Smooth muscle cell (in vitro differentiated cells): Measurements from ENCODE around the gene RPRML. TPM values are rescaled to one million over a fixed set of nuclear protein-coding genes. Genes with fewer than 3 reads are reported as not detected.
"Not testable (repeated sequence)": the region's sequence is repeated elsewhere in the genome, so short reads cannot be mapped to it uniquely, and the experiment has no call there.

Experiments
- DNase-seq: peaks from one replicate; lab custom pipeline; 2025; ENCODE audit not compliant: unreplicated experiment; lab: John Stamatoyannopoulos, UW
- H2AFZ ChIP-seq: fragments of 200-600 bp; sonication (generic); 2 replicates; pipeline ENCODE4 v1.6.0; 2016; ENCODE audit warnings: antibody characterized with exemption, low read depth, mild to moderate bottlenecking
- H3F3A ChIP-seq: fragments of 200-600 bp; sonication (generic); 2 replicates; pipeline ENCODE4 v1.6.0; 2017; ENCODE audit warnings: antibody characterized with exemption, low read depth
- H3K27ac ChIP-seq: fragments of 200-600 bp; sonication (generic); 2 replicates; pipeline ENCODE4 v1.5.1; 2016; ENCODE audit warnings: low read depth, mild to moderate bottlenecking
- H3K27me3 ChIP-seq: fragments of 200-600 bp; sonication (generic); 2 replicates; pipeline ENCODE4 v1.6.1; 2016; ENCODE audit warnings: low read depth, mild to moderate bottlenecking
- H3K36me3 ChIP-seq: fragments of 200-600 bp; sonication (generic); 2 replicates; pipeline ENCODE4 v1.5.1; 2016; ENCODE audit warnings: low read depth
- H3K4me1 ChIP-seq: fragments of 200-600 bp; sonication (generic); 2 replicates; pipeline ENCODE4 v1.5.1; 2016; ENCODE audit warnings: low read depth
- H3K4me2 ChIP-seq: fragments of 200-600 bp; sonication (generic); 2 replicates; pipeline ENCODE4 v1.6.0; 2016; ENCODE audit warnings: mild to moderate bottlenecking
- H3K4me3 ChIP-seq: fragments of 200-600 bp; sonication (generic); 2 replicates; pipeline ENCODE4 v1.5.1; 2016; ENCODE audit warnings: mild to moderate bottlenecking
- H3K79me2 ChIP-seq: fragments of 200-600 bp; sonication (generic); 2 replicates; pipeline ENCODE4 v1.6.0; 2016; ENCODE audit warnings: low read depth, mild to moderate bottlenecking
- H3K9ac ChIP-seq: fragments of 200-600 bp; sonication (generic); 2 replicates; pipeline ENCODE4 v1.6.0; 2016; ENCODE audit warnings: low read depth
- H3K9me3 ChIP-seq: fragments of 200-600 bp; sonication (generic); replicated peaks from 2 replicates; pipeline ENCODE4 v1.5.1; 2016; ENCODE audit warnings: low read depth
- H4K20me1 ChIP-seq: fragments of 200-600 bp; sonication (generic); 2 replicates; pipeline ENCODE4 v1.6.0; 2016; ENCODE audit warnings: low read depth
- CTCF ChIP-seq: fragments of 200-600 bp; sonication (generic); IDR thresholded peaks from 2 replicates; pipeline ENCODE4 v1.5.1; 2017; ENCODE audit warnings: borderline replicate concordance, mild to moderate bottlenecking, antibody characterized with exemption; ENCODE audit not compliant: insufficient read depth, poor library complexity, severe bottlenecking
- WGBS: methylation state at CpG from one replicate; pipeline ENCODE4 v1.1.7; 2016; ENCODE audit warnings: low lambda C conversion rate; 5-methylcytosine and 5-hydroxymethylcytosine counted together
- polyA plus RNA-seq: library from polyadenylated mRNA; unstranded; fragments of >200 nt; fragmentation: Nextera tagmentation; extraction: Ambion mirVana; gene quantifications from 2 replicates; pipeline ENCODE4 v1.2.1, GENCODE V29; 2016
- total RNA-seq: library from RNA; depleted of rRNA; stranded (reverse); fragments of >200 nt; gene quantifications from 2 replicates; pipeline ENCODE4 v1.2.3, GENCODE V29; 2014

RPRML gene
- total and polyA plus RNA-seq, 2 experiments from 2014 or later, result not detected

- DNase-seq, result no peak
- no peaks in the 10 kb centered on the region for H4K20me1 ChIP-seq
- no peak overlapping the region for H3K9ac ChIP-seq
- no peak overlapping the region for H2AFZ ChIP-seq
- no peak overlapping the region for H3K4me3 ChIP-seq
- 78% methylated on average over 14 of the region's 14 CpGs for WGBS
- H3K36me3 ChIP-seq, result no peaks in the 10 kb centered on the region
- no peak overlapping the region for H3K4me2 ChIP-seq
- no peaks in the 10 kb centered on the region for H3K4me1 ChIP-seq
- no peaks in the 10 kb centered on the region for H3F3A ChIP-seq
- no peak overlapping the region for H3K27ac ChIP-seq
- no peaks in the 10 kb centered on the region for H3K79me2 ChIP-seq
- no peaks in the 10 kb centered on the region for H3K27me3 ChIP-seq
- no peaks in the 10 kb centered on the region for H3K9me3 ChIP-seq
- no peak for TF ChIP-seq CTCF
Observed at GRCh38 chr17:47009759-47010594, 30.9 kb upstream of the RPRML start.

GRCh38 chr17:47004906-47005305 lies 25.9 kb upstream of the RPRML start:
- Histone ChIP-seq H3K36me3 (no peaks in the 10 kb centered on the region), H3K79me2 (no peaks in the 10 kb centered on the region), H3F3A (no peaks in the 10 kb centered on the region), H3K9ac (no peak overlapping the region), H3K4me3 (no peak overlapping the region), H3K4me1 (no peaks in the 10 kb centered on the region), H2AFZ (no peak overlapping the region), H4K20me1 (no peaks in the 10 kb centered on the region), H3K9me3 (no peaks in the 10 kb centered on the region), H3K27me3 (no peaks in the 10 kb centered on the region), H3K27ac (no peak overlapping the region), H3K4me2 (no peak overlapping the region)
- DNase-seq, result no peak
- no peak for TF ChIP-seq CTCF
- 92% methylated on average over 1 of the region's 1 CpG for WGBS

GRCh38 chr17:47003864-47004263 lies 24.8 kb upstream of the RPRML start:
- H3K4me2 ChIP-seq, H3K79me2 ChIP-seq, H3K4me1 ChIP-seq, H4K20me1 ChIP-seq, H3K9ac ChIP-seq, H2AFZ ChIP-seq, H3K27ac ChIP-seq, H3K27me3 ChIP-seq, H3K9me3 ChIP-seq, H3F3A ChIP-seq, DNase-seq, H3K4me3 ChIP-seq, H3K36me3 ChIP-seq: not testable (repeated sequence)
- 75% methylated on average over 5 of the region's 5 CpGs for WGBS

GRCh38 chr17:46995841-46996571 lies 17.0 kb upstream of the RPRML start:
- no peaks in the 10 kb centered on the region for H3K27me3 ChIP-seq
- 75% methylated on average over 4 of the region's 4 CpGs for WGBS
- H3K4me1 ChIP-seq, result no peaks in the 10 kb centered on the region
- H3K27ac ChIP-seq, result no peak overlapping the region
- no peaks in the 10 kb centered on the region for H3F3A ChIP-seq
- DNase-seq, result no peak
- H3K36me3 ChIP-seq, result no peaks in the 10 kb centered on the region
- no peak for TF ChIP-seq CTCF
- H3K9me3 ChIP-seq, result no peaks in the 10 kb centered on the region
- H3K4me2 ChIP-seq, result no peak overlapping the region
- H3K79me2 ChIP-seq, result no peaks in the 10 kb centered on the region
- no peak overlapping the region for H3K9ac ChIP-seq
- no peak overlapping the region for H2AFZ ChIP-seq
- H3K4me3 ChIP-seq, result no peak overlapping the region
- H4K20me1 ChIP-seq, result no peaks in the 10 kb centered on the region
